HG02571 (cell line): ENCODE measurements around the gene NOD1.
"Not testable (repeated sequence)": the region's sequence is repeated elsewhere in the genome, so short reads cannot be mapped to it uniquely, and the experiment has no call there.

Experiments
- ATAC-seq: cut with Tn5 transposase; IDR thresholded peaks from one replicate; pipeline ENCODE4 v1.9.1; 2021; ENCODE audit warnings: mild to moderate bottlenecking, moderate library complexity; ENCODE audit not compliant: unreplicated experiment

Gene NOD1

DNA sequence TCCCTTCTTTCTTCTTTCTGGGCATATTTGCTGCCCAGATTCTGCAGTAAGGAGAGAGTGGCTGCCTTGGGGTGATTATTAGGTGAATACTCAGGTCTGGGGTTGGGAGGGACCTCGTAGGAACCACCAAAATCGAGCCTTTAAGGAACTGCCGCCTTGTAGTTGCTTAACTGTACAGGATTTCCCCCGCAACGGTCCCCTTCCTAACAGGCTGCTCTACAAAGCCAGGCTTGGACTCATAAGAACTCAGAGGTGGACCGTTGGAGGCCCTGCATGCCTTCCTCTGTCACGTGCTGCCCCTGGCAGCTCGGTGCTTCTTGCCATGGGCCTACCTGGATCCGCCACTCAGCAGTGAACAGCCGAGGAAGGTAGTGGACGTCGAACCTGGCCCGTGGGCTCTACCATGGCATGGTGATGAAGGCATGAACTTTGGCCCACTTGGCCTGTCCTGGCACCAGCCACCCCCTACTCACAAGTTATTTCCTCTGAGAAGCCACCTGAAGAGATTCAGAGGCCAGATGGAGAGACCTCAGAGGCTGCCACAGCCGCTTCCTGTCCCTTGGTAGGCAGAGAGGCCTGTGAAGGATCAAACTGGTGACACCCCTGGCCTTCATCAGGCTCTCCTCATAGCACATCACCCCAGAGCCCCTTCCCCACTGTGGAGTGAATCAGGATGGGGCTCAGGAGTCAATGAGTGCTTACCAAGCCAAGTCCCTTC is 54.6 kb downstream of the NOD1 start:
- ATAC-seq: no peak

DNA sequence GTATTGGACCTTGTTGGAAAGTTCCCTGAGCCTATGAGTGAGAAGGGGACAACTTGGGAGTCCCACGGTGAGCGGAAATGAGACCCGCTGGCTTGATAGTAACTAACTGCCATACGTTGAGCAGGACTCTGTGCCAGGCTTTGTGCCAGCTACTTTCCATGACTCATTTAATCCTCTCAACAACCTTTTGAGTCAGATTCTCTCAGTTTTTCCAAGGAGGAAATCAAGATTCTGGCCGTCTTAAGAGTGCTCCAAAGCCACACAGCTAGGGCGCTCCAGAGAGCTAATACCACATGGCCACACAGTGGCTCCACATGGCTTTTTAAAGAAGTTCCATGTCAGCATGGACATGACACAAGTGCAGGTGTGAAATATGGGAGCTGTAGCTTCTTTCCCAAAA is 55.7 kb downstream of the NOD1 start:
- ATAC-seq: no peak

DNA sequence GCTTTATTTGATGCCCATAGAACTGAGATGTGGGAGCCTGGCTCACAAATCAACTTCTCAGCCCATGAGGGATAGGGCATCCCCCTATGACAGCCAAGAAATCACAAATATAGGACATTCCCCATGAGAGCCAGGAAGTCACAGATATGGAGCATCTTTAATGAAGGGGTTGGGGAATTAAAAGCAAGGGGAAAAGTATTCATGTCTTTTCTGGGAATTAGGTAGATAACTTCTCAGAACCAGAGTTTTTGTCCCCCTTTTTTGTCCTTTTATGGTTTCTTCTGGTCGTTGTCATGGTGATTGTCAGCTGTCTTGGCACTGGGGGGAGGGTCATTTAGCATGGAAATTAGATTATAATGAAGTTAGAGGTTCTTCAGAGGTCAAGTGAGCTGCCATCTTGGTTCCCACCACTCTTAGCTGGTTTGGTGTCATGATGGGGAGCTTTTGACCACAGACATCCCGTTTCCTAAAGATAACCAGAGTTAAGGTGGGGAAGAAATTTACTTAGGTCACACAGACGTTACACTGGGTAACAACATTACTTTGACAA is 56.9 kb downstream of the NOD1 start:
- ATAC-seq: no peak

DNA sequence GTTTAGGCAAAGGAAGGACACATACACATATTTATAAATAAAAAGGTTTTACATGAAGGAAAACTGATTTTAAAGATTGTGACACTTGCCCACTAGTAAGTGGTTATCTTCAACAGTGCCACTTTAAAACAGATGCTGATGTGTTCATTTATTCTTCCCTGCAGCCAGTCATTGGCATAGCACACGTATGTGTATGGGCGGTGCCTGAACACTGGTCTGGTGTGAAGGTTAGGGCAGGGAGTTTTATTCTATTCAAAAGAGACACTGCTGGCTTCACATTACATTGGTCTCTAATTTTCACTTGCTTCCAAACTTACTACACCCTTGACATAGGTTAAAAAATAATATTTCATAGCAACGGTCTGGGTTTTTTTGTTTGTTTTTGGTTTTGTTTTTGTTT is 57.9 kb downstream of the NOD1 start:
- ATAC-seq: no peak

DNA sequence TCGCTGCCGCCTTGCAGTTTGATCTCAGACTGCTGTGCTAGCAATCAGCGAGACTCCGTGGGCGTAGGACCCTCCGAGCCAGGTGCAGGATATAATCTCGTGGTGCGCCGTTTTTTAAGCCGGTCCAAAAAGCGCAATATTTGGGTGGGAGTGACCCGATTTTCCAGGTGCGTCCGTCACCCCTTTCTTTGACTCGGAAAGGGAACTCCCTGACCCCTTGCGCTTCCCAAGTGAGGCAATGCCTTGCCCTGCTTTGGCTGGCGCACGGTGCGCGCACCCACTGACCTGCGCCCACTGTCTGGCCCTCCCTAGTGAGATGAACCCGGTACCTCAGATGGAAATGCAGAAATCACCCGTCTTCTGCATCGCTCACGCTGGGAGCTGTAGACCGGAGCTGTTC is 58.5 kb downstream of the NOD1 start:
- not testable (repeated sequence) for ATAC-seq

DNA sequence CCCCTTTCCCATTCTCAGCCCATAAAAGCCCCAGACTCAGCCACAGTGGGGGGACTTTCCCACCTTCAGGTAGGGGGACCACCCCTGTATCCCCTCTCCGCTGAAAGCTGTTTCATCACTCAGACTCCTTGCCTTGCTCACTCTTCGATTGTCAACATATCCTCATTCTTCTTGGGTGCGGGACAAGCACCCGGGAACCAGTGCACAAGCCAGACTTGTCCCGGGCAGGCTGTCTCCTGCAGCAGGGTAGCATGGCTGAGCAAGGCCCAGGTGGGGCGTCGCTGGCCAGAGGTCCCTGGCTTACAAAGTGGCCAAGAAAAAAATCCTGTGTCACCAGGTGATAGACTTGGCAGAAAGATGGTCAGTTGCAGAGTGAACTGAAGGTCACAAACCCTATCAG is 64.7 kb downstream of the NOD1 start:
- no peak for ATAC-seq

DNA sequence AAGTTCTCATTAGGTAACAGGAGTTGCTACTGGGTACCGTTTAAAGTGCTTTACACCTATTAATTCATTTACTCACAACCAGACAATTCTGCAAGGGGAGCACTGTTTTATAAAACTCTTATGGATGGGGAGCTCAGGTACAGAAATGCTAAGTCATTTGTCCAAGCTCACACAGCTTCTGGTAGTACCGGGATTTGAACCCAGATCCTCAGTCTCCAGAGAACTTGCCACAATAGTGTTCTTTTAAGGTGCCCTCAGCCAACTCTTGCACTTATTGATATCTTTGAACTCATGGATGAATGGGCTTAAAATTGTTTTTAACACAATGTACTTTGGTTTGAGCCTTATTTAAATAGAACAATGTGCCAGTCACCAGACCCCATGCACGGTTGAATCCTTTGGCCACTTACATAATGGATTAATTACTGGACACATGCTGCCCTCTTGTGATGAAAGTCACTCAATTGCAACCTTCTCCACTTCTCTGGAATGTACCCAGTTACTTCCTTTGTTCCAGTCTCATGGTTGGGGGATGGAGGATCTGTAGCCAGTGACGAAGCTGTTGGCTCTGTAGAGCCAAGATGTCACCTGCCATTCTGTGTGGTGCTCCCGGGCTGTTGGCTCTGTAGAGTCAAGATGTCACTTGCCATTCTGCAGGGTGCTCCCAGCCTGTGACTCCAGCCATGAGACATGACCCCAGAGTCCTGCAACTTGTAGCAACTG is 65.6 kb downstream of the NOD1 start:
- ATAC-seq: no peak

DNA sequence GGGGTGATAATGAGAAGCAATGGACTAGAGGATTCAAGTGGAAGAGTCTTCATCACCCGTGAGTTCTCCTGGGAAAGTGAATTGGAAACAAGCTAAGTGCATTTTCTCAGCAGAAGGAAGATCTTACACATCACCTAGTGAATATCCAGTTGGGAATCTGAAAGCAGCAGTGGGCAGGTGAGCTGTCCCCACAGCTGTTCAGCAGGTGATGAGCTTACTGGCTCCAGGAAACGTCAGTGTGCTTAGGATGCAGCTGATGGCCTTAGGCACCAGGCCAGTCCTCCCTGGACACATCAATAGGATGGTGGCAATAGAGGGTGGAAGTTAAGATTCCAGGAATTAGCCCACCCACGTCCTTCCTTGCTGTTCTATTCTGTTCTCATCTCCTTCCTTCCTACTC is 66.7 kb downstream of the NOD1 start:
- ATAC-seq: no peak

DNA sequence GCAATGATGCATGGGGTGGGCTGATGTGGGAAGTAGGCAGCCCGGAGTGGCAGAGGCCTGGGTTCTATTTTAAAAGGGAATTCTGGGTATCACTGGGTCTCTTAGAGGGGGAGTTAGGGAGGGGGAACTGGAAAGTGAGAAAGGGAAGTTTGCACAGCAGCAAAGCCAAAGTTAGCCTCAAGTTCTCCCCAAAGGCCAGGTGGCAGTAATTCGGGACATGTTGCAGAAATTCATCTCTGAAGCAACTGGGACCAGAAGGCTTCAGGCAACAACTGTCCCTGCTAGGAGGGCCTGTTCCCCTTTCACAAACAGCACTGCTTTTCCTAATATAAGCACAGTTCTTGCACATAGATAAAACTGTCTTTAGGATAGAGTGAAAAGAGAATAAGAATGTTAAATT is 67.4 kb downstream of the NOD1 start:
- ATAC-seq: no peak

DNA sequence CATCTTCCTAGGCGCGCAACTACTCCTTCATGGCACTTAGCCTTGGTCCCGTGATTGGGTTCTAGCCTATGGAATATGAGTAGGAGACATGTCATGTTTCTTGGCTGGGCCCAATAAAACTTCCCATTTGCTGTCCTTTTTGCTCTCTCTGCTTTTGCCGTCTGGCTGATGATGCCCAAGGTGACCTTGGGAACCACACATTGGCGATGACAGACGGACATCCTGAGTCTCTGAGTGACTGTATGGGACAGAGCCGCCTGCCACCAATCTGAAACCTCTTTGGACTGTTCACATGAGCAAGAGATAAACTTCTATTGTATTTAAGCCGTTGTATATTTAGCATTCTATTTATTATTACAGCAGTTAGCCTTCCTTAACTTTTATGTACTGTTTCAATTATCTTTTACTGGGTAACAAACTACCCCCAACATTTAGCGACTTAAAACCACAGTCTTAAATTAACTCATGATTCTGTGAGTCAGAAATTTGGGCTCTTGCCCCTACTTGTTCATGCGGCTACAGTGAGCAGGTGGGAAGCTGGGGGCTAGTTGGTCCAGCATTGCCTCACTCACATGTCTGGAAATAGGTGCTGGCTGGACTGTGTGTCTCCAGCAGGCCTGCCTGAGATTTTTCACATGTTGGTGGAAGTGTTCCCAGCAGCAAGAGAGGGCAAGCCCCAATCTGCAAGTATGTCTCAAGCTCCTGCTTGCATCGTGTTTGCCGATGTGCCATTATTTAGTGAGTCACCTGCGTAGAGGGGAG is 71.7 kb downstream of the NOD1 start:
- no peak for ATAC-seq

DNA sequence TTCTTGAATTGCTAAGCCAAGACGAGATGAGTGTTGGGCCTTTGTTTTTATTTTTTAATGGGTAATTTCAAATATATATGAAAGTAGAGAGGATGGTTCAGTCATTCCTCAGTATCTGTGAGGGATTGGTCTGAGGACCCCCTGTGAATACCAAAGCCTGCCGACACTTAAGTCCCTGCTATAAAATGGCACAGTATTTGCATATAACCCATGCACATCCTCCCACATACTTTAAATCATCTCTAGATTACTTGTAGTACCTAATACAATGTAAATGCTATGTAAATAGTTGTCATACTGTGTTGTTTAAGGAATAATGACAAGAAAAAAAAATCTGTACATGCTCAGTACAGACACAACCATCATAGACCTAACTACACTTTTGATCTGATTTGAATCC is 73.4 kb downstream of the NOD1 start:
- ATAC-seq: no peak

DNA sequence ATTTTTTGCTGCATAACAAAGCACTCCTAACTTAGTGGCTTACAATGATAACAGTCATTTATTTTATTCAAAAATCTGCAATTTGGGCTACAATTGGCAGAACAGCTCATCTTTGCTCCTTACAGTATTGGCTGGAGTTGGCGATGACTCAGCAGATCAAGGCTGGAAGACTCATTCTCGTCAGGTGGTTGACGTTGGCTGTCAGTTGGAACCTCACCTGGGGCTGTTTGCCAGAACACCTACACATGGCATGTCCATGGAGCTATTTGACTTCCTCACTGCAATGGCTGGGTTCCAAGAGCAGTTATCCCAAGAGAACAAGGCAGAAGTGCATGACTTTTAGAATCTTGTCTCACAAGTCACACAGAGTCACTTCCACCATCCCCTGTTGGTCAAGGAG is 75.1 kb downstream of the NOD1 start:
- ATAC-seq: no peak

DNA sequence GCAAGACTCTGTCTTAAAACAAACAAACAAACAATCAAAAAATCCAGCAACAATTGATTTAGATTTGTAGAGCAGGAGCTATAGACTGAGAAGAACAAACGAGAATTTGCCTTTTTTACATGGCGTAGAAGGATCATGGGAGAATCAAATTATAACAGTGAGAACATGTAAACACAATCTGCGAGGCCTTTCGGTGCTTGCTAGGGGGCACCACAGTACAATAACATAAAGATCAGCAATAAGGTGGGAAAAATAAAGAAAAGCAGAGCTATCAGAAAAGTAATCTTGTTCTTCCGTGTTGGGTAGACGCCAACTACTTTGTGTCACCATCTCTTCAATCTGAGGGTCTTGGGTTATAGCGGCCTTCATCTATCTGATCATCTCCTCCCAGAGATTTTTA is 82.2 kb downstream of the NOD1 start:
- ATAC-seq: no peak

DNA sequence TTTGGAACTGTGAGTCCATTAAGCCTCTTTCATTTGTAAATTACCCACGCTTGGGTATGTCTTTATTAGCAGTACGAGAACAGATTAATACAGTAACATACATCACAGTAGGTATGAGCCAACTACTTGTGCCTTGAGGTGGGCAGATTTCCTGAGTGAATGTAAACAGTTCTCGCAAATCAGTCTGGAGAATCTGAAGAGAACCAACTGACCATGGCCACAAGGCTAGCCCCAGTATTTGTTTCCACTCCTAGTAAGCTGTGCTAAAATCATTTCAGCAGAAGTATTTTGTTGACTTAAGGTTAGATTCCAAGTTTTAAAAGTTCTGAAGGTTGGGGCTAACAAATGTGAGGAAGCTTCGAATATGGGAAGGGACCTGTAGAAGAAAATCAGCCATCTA is 82.9 kb downstream of the NOD1 start:
- ATAC-seq: no peak

DNA sequence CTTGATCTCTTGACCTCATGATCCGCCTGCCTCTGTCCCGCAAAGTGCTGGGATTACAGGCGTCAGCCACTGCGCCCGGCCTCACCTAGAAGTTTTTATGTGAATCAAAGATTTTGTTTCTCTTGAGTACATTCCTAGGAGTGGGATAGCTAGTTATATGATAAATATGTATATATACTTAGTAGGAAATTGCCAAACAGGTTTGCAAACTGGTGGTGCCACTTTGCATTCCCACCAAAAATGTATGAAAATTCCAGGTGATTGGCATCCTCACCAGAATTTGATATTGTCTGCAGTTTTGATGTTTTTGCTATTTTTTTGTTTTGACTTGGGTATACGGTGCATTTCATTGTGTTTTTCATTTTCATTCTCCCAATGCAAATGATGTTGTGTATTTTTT is 86.8 kb downstream of the NOD1 start:
- ATAC-seq: no peak

DNA sequence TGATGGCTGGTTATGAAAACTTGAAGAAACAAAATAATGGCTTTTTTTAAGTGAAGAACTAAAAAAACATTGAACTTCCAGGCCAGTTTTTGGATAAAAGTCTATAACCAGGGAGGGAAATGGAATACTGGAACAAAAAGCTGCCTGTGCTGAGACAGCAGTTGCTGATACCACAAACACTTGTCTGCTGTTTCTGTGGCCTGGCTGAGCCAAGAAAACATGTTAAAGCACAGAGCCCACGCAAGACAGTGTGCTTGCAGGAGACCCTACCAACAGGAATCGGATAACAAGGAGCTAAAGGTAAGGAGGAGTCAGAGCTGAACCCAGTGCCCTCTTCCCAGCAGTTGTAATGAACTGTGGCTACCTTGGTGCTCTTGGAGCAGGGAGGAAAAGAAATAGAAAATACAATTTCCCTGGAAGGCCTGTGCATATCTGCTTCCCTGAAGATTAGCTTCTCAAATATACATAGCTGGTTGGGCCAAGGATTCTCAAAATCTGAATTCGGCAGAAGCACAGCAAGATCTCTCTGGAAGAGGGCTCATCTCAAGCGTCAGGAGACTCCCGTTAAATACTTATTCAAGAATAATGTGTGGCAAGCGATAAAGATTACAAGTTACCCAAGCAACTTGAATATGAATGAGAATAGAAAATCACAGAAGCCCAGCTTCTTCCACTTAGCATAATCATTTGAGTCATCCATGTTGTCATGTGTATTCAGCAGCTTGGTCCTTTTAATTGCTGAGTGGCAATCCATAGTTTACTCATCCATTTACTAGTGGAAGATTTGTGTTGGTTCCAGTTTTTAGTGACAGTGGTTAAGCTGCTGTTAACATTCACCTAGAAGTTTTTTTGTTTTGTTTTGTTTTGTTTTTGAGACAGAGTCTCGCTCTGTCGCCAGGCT is 87.6 kb downstream of the NOD1 start:
- ATAC-seq: no peak

DNA sequence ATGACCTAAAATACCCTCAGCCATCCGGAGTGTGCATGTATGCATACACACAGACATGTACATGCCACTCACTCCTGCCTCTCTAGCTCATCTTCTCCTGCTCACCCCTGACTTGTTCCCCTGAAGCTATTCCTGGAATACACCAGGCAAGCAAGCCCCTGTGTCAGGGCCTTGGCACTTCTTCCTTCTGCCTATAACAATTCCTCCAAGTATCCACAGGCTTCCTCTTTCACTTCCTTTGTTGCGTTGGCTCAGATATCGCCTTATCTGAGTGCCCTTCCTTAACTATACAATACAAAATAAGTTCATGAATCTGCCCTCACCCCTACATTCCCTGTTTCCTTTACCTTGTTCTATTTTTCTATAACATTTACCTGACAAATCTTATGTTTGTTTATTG is 88.8 kb downstream of the NOD1 start:
- ATAC-seq: no peak

DNA sequence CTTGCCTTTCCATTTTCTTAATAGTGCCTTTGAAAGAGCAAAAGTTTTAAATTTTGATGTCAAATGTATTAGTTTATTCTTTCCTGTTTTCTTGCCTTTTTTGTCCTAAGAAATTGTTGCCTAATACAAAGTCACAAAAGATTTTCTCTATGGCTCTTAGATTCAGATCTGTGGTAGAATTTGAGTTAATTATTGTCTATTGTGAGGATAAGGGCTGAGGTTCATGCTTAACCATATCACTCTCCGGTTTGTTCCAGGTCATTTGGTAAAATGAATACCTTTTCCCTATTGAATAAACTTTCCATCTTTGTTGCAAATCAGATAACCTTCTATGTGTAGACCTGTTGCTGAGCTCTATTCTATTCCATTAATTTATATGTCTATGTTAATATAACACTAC is 96.0 kb downstream of the NOD1 start:
- no peak for ATAC-seq

DNA sequence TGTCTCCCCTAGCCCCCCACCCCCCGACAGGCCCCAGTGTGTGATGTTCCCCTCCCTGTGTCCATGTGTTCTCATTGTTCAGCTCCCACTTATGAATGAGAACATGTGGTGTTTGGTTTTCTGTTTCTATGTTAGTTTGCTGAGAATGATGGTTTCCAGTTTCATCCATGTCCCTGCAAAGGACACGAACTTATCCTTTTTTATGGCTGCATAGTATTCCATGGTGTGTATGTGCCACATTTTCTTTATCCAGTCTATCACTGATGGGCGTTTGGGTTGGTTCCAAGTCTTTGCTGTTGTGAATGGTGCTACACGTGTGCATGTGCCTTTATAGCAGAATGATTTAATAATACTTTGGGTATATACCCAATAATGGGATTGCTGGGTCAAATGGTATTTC is 97.8 kb downstream of the NOD1 start:
- ATAC-seq: not testable (repeated sequence)

DNA sequence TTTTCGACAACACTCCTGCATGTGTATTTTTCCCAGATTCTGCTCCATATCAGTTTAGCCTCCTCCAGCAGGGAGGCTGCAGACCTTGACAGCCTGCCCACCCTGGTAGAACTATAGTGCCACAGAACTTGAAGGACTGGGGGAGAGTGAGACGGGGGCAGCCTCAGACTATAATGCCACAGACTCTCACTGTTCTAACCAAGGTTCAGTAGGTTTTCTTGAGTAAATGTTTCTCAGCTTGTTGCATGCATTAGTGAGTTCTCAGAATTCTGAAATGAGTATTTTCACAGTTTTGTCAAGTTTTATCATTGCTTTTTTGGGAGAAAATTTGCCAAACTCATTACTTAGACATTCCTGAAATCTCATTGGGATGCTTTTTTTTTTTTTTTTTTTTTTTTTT is 98.3 kb downstream of the NOD1 start:
- ATAC-seq: no peak

DNA sequence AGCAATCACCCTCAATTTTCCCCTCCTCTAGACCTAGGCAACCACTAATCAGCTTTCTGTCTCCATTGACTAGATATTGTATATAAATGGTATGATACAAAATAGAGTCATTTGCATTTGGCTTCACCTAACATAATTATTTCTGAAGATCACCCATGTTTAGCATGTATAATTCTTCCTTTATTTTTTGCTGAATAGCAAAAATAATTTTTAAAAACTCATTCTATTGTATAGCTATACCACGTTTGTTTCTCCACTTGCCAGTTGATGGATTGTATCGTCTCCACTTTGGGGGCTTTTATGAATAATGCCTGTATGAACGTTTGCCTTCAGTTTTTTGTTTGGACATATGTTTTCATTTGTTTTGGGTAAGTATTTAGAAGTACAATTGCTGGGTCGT is 98.8 kb downstream of the NOD1 start:
- ATAC-seq: no peak
